Measurements from ENCODE around the gene SS18. TPM values are rescaled to one million over a fixed set of nuclear protein-coding genes. Genes with fewer than 3 reads are reported as not detected.

SS18 gene
- total RNA-seq, 2 experiments from 2014 or later, result 57.8 to 69.7 TPM

DNA sequence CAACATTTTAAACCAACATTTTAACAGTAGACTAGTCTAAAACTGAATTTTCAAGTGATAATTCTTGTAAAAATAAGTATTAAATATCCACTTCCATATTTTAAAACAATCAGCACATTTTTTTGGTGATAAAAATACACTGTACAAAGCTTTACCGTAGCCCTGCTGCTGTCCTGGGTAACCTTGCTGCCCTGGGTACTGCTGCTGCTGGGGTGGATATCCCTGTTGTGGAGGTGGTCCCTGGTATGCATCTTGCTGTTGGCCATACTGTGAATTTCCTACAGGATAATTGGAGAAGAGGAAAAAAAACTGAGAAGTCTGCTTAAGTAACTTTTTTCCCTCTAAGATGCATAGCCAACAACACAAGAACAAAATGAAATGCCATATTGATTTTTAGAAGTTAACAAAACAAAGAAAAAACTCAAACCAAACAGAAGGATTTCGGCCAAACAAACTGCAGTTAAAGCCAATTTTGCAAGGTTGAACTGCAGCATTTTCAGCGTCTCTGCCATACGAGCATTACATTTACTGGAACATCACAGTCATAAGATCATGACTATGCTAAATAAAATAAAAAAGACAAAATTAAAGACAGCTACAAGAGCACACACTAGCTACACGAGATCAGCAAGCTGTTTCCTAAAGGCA is 55.4 kb downstream of the SS18 start:
- intact Hi-C loops (cut with DNase I, micrococcal nuclease), result no loop called here
- ChIA-PET CTCF (no interaction called here), POLR2A (interaction anchor here (0.7 kb wide), 1 partner anchor 9 kb away, joined by 3 read pairs; no protein-coding TSS in a partner anchor)
- Mint-ChIP-seq H3K27ac (no peak overlapping the region), H3K4me1 (peaks cover 1% of the 10 kb centered on the region), H3K36me3 (ENCODE audit: low read depth) (peaks cover 50% of the 10 kb centered on the region), H3K27me3 (no peaks in the 10 kb centered on the region), H3K4me3 (no peak overlapping the region), H3K9me3 (ENCODE audit: low read depth) (no peaks in the 10 kb centered on the region)
- ATAC-seq, result no peak
- DNase-seq, result no peak

DNA sequence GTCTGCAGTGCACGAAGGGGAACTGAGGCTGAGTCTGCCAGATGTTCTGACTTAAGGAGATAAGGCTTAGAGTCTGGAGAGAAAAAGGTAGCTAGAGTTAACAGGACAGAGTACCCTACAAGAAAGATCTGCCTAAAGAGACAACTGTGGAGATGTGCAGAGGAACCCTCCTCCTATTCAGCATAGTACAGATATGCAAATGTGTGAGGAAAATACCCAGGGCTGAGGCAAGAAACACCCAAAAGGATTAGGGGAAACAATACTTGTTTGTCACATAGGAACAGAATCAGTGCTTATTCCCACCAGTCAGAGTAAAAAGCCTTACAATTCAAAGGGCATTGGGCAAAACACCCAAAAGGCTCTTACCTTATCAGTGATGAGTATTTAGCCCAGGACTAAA is 67.8 kb downstream of the SS18 start:
- ATAC-seq, result no peak
- POLR2A ChIA-PET, result no interaction called here
- Mint-ChIP-seq H3K9me3 (ENCODE audit: low read depth) (no peaks in the 10 kb centered on the region), H3K27ac (no peak overlapping the region), H3K4me1 (peaks cover 8% of the 10 kb centered on the region), H3K27me3 (no peaks in the 10 kb centered on the region), H3K36me3 (ENCODE audit: low read depth) (peaks cover 66% of the 10 kb centered on the region), H3K4me3 (no peak overlapping the region)
- intact Hi-C loops (cut with DNase I, micrococcal nuclease), result no loop called here
- CTCF ChIA-PET, result no interaction called here
- no peak for DNase-seq

DNA sequence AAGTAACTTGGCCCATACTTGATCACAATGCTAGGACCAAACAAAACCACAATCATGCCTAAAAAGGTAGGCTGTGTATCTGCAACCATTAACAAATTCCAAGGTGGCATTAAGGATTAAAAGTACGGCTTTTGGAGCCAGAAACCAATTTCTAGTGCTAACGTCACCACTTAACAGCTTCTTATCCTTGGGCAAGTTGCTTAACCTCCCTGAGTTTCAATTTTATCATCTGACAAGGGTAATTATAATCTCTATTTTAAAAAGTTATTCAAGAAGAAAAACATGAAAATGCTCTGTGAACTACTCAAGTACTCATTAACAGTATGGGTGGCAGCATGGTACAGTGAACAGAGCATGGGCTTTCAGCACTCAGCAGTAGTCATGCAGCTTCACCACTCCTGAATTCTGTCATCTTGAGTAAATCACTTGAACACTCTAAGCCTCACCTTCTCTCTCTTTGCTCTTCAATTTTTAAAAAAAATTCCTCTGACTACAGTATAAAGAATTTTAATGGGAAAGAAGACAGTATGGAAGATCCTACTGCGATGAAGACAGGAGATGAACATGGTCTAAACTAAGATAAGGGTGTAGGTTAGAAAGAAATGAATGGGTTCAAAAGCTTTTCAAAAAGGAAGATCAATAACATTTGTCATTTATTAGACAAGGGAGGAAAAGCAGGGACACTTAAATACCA is 69.2 kb downstream of the SS18 start:
- H3K9me3 Mint-ChIP-seq (ENCODE audit: low read depth), result no peaks in the 10 kb centered on the region
- peak overlapping the region; percentile 29 for H3K27ac Mint-ChIP-seq
- CTCF ChIA-PET, result no interaction called here
- DNase-seq (no peak), ATAC-seq (no peak)
- H3K4me1 Mint-ChIP-seq, result peaks cover 6% of the 10 kb centered on the region
- intact Hi-C loops (cut with DNase I, micrococcal nuclease), result no loop called here
- no peaks in the 10 kb centered on the region for H3K27me3 Mint-ChIP-seq
- H3K36me3 Mint-ChIP-seq (ENCODE audit: low read depth), result peaks cover 71% of the 10 kb centered on the region
- POLR2A ChIA-PET, result no interaction called here
- H3K4me3 Mint-ChIP-seq, result no peak overlapping the region

DNA sequence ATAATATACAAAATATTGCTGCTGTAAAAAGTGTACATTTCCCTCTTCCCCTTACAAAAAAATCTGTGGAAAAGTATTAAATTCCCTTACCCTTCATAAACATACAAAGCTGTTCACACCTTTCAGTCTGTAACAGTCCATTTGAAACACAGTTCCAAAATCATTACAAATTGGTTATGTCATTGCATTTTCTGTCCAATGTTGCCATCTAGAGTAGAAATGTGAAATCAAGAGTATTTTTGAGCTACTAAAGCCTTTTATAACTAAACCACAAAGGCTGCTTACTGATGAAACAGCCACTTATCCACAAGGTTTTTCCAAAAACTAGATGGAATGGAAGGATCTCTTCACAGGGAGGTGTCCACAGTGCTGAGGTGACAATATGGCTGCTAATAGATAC is 72.5 kb downstream of the SS18 start:
- peaks cover 6% of the 10 kb centered on the region for H3K4me1 Mint-ChIP-seq
- intact Hi-C loops (cut with DNase I, micrococcal nuclease), result no loop called here
- no peaks in the 10 kb centered on the region for H3K9me3 Mint-ChIP-seq (ENCODE audit: low read depth)
- DNase-seq, result no peak
- H3K27me3 Mint-ChIP-seq, result no peaks in the 10 kb centered on the region
- H3K36me3 Mint-ChIP-seq (ENCODE audit: low read depth), result peaks cover 57% of the 10 kb centered on the region
- no peak overlapping the region for H3K4me3 Mint-ChIP-seq
- ATAC-seq, result no peak
- ChIA-PET POLR2A (no interaction called here), CTCF (interaction anchor here (0.6 kb wide), 1 partner anchor 22 kb away, joined by 3 read pairs; no protein-coding TSS in a partner anchor)
- no peak overlapping the region for H3K27ac Mint-ChIP-seq

DNA sequence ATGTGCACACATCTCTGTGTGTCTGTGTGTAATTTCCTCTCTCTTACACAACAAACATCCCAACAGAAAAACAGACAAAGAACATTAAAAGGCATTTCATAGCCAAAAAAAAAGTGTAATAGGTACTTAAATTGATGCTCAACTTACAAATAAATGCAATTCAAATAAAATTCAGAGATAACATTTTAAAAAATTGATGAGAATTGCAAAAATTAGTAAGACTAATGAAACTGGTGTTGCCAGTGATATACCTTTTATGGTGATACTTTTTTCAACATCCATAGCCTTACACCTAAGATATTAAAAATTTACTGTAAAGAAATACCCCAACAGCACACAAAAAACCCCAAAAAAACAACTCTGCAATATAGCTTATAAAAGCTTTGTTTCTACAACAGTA is 76.0 kb downstream of the SS18 start:
- Mint-ChIP-seq H3K27ac (no peak overlapping the region), H3K4me3 (no peak overlapping the region), H3K36me3 (ENCODE audit: low read depth) (peaks cover 50% of the 10 kb centered on the region), H3K9me3 (ENCODE audit: low read depth) (peaks cover 2% of the 10 kb centered on the region), H3K27me3 (no peaks in the 10 kb centered on the region), H3K4me1 (peaks cover 3% of the 10 kb centered on the region)
- ChIA-PET POLR2A (no interaction called here), CTCF (interaction anchor here (1.1 kb wide), 1 partner anchor 19 kb away, joined by 3 read pairs; no protein-coding TSS in a partner anchor)
- no peak for DNase-seq
- ATAC-seq, result no peak
- intact Hi-C loops (cut with DNase I, micrococcal nuclease), result no loop called here

DNA sequence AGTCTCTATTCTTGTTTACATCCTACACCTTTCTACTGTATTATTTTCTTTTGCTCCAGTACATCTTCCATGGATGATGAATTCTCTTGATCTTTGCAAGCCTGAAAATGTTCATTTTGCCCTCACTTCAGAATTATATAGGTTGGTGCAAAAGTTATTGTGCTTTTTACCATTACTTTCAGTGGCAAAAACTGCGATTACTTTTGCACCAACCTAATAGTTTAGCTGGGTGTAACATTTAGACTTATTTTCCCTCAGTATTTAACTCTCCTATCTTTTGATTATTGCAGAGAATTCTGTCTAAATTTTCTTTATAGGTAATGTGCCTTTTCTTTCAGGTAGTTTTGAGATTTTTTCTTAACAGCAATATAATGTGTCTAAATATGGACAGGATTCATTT is 81.8 kb downstream of the SS18 start:
- ATAC-seq (no peak), DNase-seq (no peak)
- Mint-ChIP-seq H3K9me3 (ENCODE audit: low read depth) (peaks cover 2% of the 10 kb centered on the region), H3K27me3 (no peaks in the 10 kb centered on the region), H3K27ac (no peak overlapping the region), H3K4me1 (no peaks in the 10 kb centered on the region), H3K4me3 (no peak overlapping the region), H3K36me3 (ENCODE audit: low read depth) (peaks cover 19% of the 10 kb centered on the region)
- ChIA-PET POLR2A (no interaction called here), CTCF (interaction anchor here (1.0 kb wide), 1 partner anchor 12 kb away, joined by 3 read pairs; no protein-coding TSS in a partner anchor)
- intact Hi-C loops (cut with DNase I, micrococcal nuclease), result no loop called here

DNA sequence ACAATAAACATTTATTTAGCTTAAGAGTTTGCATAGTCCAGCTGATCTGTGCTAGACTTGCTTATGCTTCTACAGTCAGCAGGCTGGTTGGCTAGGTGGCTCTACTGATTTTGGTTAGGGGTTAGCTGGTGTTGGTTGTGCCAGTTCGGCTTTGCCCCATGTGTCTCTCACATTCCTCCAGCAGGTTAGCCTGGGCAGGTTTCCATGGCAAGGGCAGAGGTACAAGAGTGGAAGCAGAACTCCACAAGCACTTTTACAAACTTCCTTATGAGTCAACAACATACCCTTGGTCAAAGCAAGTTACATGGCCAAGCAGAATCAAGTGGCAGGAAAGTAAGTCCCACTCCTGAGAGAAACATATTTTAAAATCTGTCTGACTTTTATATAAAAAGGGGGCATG is 82.3 kb downstream of the SS18 start:
- ATAC-seq (no peak), DNase-seq (no peak)
- Mint-ChIP-seq H3K36me3 (ENCODE audit: low read depth) (peaks cover 16% of the 10 kb centered on the region), H3K4me1 (no peaks in the 10 kb centered on the region), H3K4me3 (no peak overlapping the region), H3K9me3 (ENCODE audit: low read depth) (peaks cover 2% of the 10 kb centered on the region), H3K27me3 (no peaks in the 10 kb centered on the region), H3K27ac (no peak overlapping the region)
- intact Hi-C loops (cut with DNase I, micrococcal nuclease), result no loop called here
- ChIA-PET POLR2A (no interaction called here), CTCF (no interaction called here)

DNA sequence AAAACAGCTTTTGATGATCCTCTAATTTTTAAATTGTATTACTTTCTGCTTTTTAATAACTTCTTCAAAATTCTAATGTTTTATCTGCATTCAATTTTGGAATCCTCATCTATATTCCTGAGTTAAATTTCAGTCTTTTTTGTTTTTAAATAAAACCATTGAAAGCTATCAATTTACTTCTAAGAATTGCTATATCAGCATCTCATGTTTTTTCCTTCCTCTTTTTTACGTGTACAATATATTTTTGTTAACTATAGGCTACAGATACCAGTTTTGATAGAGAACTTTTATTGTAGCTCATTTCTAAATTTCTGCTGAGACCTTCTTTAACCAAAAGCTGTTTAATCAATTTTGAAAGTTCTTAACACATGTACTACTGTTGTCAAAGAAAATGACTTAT is 84.5 kb downstream of the SS18 start:
- peaks cover 2% of the 10 kb centered on the region for H3K9me3 Mint-ChIP-seq (ENCODE audit: low read depth)
- H3K36me3 Mint-ChIP-seq (ENCODE audit: low read depth), result peaks cover 6% of the 10 kb centered on the region
- no peaks in the 10 kb centered on the region for H3K27me3 Mint-ChIP-seq
- CTCF ChIA-PET, result no interaction called here
- no peak overlapping the region for H3K4me3 Mint-ChIP-seq
- POLR2A ChIA-PET, result interaction anchor here (0.5 kb wide), 1 partner anchor 174 kb away, joined by 7 read pairs; no protein-coding TSS in a partner anchor
- no peak for ATAC-seq
- H3K4me1 Mint-ChIP-seq, result no peaks in the 10 kb centered on the region
- no peak overlapping the region for H3K27ac Mint-ChIP-seq
- intact Hi-C loops (cut with DNase I, micrococcal nuclease), result no loop called here
- no peak for DNase-seq

DNA sequence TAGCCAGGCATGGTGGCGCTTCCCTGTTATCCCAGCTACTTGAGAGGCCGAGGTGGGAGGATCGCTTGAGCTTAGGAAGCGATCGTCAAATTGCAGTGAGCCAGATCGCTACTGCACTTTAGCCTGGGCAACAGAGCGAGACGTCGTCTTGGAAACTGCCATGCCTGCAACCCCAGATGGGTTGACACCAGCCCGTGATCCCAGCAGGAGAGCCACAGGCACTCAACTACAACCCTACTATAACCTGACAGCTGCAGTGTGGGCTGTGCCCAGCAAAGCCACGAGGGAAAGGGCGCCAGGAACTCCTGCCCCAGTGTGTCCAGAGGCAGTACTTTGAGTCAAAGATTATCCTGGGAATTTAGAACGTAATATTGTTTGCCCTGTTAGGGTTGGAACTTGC is 85.6 kb downstream of the SS18 start:
- Mint-ChIP-seq H3K27ac (no peak overlapping the region), H3K4me3 (no peak overlapping the region), H3K36me3 (ENCODE audit: low read depth) (peaks cover 2% of the 10 kb centered on the region), H3K4me1 (no peaks in the 10 kb centered on the region), H3K9me3 (ENCODE audit: low read depth) (peaks cover 1% of the 10 kb centered on the region), H3K27me3 (no peaks in the 10 kb centered on the region)
- intact Hi-C loops (cut with DNase I, micrococcal nuclease), result no loop called here
- DNase-seq (no peak), ATAC-seq (no peak)
- POLR2A ChIA-PET, result no interaction called here
- CTCF ChIA-PET, result interaction anchor here (0.7 kb wide), 1 partner anchor 103 kb away, joined by 3 read pairs; no protein-coding TSS in a partner anchor

DNA sequence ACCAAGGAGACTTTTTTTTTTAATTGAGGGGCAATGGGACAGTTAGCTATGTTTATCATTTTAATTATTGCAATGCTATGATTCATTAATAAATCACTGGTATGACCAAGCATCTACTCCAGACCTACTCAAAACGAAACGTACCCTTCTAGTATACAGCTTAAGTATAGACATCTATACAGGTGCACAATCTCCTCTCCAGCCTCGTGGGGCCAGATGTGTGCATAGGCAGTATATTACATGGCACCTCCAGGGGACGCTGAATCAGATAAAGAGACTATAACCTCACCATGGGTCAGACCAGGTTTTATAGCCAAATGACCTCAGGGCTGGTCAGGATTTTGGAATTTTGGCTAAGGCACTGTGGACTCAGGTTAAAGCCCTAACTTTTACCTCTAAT is 86.6 kb downstream of the SS18 start:
- H3K36me3 Mint-ChIP-seq (ENCODE audit: low read depth), result no peaks in the 10 kb centered on the region
- H3K4me3 Mint-ChIP-seq, result no peak overlapping the region
- ChIA-PET CTCF (no interaction called here), POLR2A (no interaction called here)
- no peaks in the 10 kb centered on the region for H3K4me1 Mint-ChIP-seq
- H3K27me3 Mint-ChIP-seq, result no peaks in the 10 kb centered on the region
- ATAC-seq, result no peak
- intact Hi-C loops (cut with DNase I, micrococcal nuclease), result no loop called here
- no peak for DNase-seq
- no peak overlapping the region for H3K27ac Mint-ChIP-seq
- H3K9me3 Mint-ChIP-seq (ENCODE audit: low read depth), result peaks cover 2% of the 10 kb centered on the region

DNA sequence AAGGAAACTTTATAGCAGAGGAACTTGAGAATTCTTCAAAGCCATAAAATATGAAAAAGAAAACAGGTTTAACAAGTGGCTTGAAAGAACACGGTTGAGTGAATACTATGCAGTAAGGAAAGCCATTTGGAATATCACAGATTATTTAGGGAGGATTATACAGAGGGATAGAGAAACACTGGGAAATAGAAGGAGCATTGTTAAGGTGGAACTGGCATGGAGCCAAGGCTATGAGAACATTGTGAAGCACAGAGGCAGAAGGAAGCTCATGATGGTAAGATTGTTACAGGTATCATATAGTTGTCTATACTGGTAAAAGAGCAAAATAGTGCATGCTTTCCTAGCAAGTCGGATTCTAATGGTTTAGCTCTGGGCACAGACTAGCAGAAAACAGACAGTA is 87.1 kb downstream of the SS18 start:
- POLR2A ChIA-PET, result no interaction called here
- no peak for ATAC-seq
- peaks cover 2% of the 10 kb centered on the region for H3K9me3 Mint-ChIP-seq (ENCODE audit: low read depth)
- no peaks in the 10 kb centered on the region for H3K36me3 Mint-ChIP-seq (ENCODE audit: low read depth)
- DNase-seq, result no peak
- H3K4me3 Mint-ChIP-seq, result no peak overlapping the region
- intact Hi-C loops (cut with DNase I, micrococcal nuclease), result no loop called here
- no peak overlapping the region for H3K27ac Mint-ChIP-seq
- no peaks in the 10 kb centered on the region for H3K27me3 Mint-ChIP-seq
- no peaks in the 10 kb centered on the region for H3K4me1 Mint-ChIP-seq
- CTCF ChIA-PET, result no interaction called here

DNA sequence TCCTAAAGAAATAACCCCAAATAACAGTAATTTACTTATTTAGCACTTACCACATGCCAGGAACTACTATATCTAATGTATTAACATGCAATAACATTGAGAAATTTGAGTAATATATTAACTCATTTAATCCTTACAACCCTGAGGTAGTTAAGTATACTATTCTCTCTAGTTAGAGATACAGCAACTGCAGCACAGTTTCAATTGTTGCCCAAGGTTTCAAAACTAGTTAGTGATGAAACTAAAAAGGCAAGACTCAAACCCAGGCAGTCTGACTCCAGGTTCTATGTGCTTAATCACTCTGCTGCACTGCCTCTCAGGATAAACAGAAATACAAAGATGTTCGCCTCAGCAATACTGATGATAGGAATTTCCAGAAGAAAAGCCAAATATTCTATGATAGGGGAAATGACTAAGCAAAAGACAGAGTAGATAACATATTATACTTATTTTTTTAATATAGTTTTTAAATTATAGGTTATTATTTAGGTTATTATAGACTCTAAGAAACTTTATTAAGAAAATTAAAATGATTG is 88.0 kb downstream of the SS18 start:
- Mint-ChIP-seq H3K4me3 (no peak overlapping the region), H3K27me3 (no peaks in the 10 kb centered on the region), H3K27ac (no peak overlapping the region), H3K4me1 (no peaks in the 10 kb centered on the region), H3K36me3 (ENCODE audit: low read depth) (no peaks in the 10 kb centered on the region), H3K9me3 (ENCODE audit: low read depth) (peaks cover 2% of the 10 kb centered on the region)
- ATAC-seq (no peak), DNase-seq (no peak)
- POLR2A ChIA-PET, result no interaction called here
- intact Hi-C loops (cut with DNase I, micrococcal nuclease), result no loop called here
- CTCF ChIA-PET, result no interaction called here
